Panc1 (cell line): ENCODE results near the gene PSME3. TPM values are rescaled to one million over a fixed set of nuclear protein-coding genes. Genes with fewer than 3 reads are reported as not detected.
A peak's percentile ranks its signal among the peaks of the same experiment; 100 is the strongest.

Experiments
- ATAC-seq: fragments of 200-7000 bp; cut with Tn5 transposase; 2 replicates; pipeline ENCODE4 v1.9.1; 2020; ENCODE audit warnings: mild to moderate bottlenecking, moderate library complexity
- BruUV-seq: library from RNA; stranded (reverse); fragments of 400-500 nt; replicated peaks from 2 replicates; lab custom pipeline; 2021; lab: Mats Ljungman, UMichigan
- CTCF ChIA-PET: fragments of 300-600 bp; sonication (Branson Sonifier 250); formaldehyde crosslinking; loops from one replicate; lab custom pipeline; 2022; ENCODE audit warnings: antibody characterized with exemption; lab: Charles Lee
- POLR2A ChIA-PET: fragments of 300-600 bp; sonication (Branson Sonifier 250); formaldehyde crosslinking; loops from one replicate; lab custom pipeline; 2022; ENCODE audit warnings: antibody characterized with exemption; lab: Charles Lee
- DNase-seq: peaks from one replicate; pipeline ENCODE4 v3.0.0-alpha.2; 2010; ENCODE audit warnings: low read depth, low spot score
- H3K27ac ChIP-seq: 2 replicates; pipeline ENCODE4 v1.5.1; 2011; ENCODE audit warnings: mild to moderate bottlenecking, low read length, inconsistent platforms
- H3K27me3 ChIP-seq: fragments of 200-500 bp; sonication (Bioruptor generic); 2 replicates; pipeline ENCODE4 v1.6.0; 2014; ENCODE audit warnings: low read length, inconsistent platforms; ENCODE audit not compliant: control insufficient read depth, insufficient read depth
- H3K36me3 ChIP-seq: fragments of 200-500 bp; sonication (Bioruptor generic); 2 replicates; pipeline ENCODE4 v1.5.1; 2014; ENCODE audit warnings: inconsistent platforms, mild to moderate bottlenecking, low read length, moderate library complexity; ENCODE audit not compliant: control insufficient read depth, insufficient read depth
- H3K4me1 ChIP-seq: 2 replicates; pipeline ENCODE4 v1.5.1; 2011; ENCODE audit warnings: inconsistent platforms, mild to moderate bottlenecking, low read length, moderate library complexity; ENCODE audit not compliant: control insufficient read depth, insufficient read depth
- H3K4me3 ChIP-seq, 2 experiments: 2 replicates each; pipeline ENCODE4 v1.5.1; 2011 to 2012; ENCODE audit warnings: low read depth in 2 of 2, low read length in 2 of 2, mild to moderate bottlenecking in 2 of 2, inconsistent platforms in 1 of 2, moderate library complexity in 1 of 2
- H3K9me3 ChIP-seq: fragments of 200-500 bp; sonication (Bioruptor generic); 2 replicates; pipeline ENCODE4 v1.5.1; 2014; ENCODE audit warnings: low read depth, mild to moderate bottlenecking, inconsistent platforms, low read length, moderate library complexity; ENCODE audit not compliant: control insufficient read depth, insufficient read depth
- CTCF ChIP-seq: fragments of 450-650 bp; IDR thresholded peaks from 2 replicates; pipeline ENCODE4 v1.5.1; 2017; ENCODE audit warnings: mild to moderate bottlenecking
- POLR2AphosphoS5 ChIP-seq: IDR thresholded peaks from 2 replicates; pipeline ENCODE4 v1.6.1; 2012; ENCODE audit warnings: mild to moderate bottlenecking, low read depth, low read length, moderate library complexity
- SIN3A ChIP-seq: IDR thresholded peaks from 2 replicates; pipeline ENCODE4 v1.6.1; 2012; ENCODE audit warnings: low read depth, mild to moderate bottlenecking, low read length, moderate library complexity, borderline replicate concordance; ENCODE audit not compliant: insufficient read depth
- TCF7L2 ChIP-seq: IDR thresholded peaks from 2 replicates; pipeline ENCODE4 v1.6.1; 2011; ENCODE audit warnings: mild to moderate bottlenecking, low read depth, low read length, inconsistent platforms
- in situ Hi-C: cut with HindIII; loops from 2 replicates; pipeline ENCODE4 v1.10.0; 2016; ENCODE audit warnings: low sequenced_read_pairs, low pct_unique_long_range_greater_than_20kb
- intact Hi-C: fragments of 100-400 bp; cut with micrococcal nuclease; formaldehyde crosslinking; loops from one replicate; pipeline ENCODE4 v1.10.0; 2022; ENCODE audit not compliant: unreplicated experiment
- total RNA-seq: library from RNA; stranded (reverse); gene quantifications from one replicate; pipeline ENCODE4 v1.2.1, GENCODE V29; 2021; ENCODE audit not compliant: unreplicated experiment
- TF ChIP-seq, protein P1 (sequence below), 2 experiments: IDR thresholded peaks; 2 replicates each; pipeline ENCODE4 v1.6.1; 2011 to 2012; ENCODE audit warnings: low read depth in 2 of 2, control low read depth in 1 of 2, low read length in 1 of 2, mild to moderate bottlenecking in 1 of 2, moderate library complexity in 1 of 2; ENCODE audit not compliant: insufficient read depth in 1 of 2

PSME3 gene
- total RNA-seq, 1 experiment from 2014 or later, result 110 TPM

- ChIA-PET POLR2A (interaction anchor here (0.5 kb wide), 1 partner anchor 11 kb away, joined by 7 read pairs; no protein-coding TSS in a partner anchor), CTCF (interaction anchor here (0.6 to 0.7 kb wide), 2 partner anchors 16 to 121 kb away, joined by 3 to 12 read pairs; no protein-coding TSS in a partner anchor)
- H3K36me3 ChIP-seq, result peaks cover 7% of the 10 kb centered on the region
- BruUV-seq, result no TSS peak
- DNase-seq (no peak), ATAC-seq (no peak)
- H3K9me3 ChIP-seq, result no peaks in the 10 kb centered on the region
- TF ChIP-seq SIN3A, result no peak
- no peak for TF ChIP-seq CTCF
- TF ChIP-seq TCF7L2, result no peak
- TF ChIP-seq POLR2AphosphoS5, result no peak
- TF ChIP-seq, protein P1, sequence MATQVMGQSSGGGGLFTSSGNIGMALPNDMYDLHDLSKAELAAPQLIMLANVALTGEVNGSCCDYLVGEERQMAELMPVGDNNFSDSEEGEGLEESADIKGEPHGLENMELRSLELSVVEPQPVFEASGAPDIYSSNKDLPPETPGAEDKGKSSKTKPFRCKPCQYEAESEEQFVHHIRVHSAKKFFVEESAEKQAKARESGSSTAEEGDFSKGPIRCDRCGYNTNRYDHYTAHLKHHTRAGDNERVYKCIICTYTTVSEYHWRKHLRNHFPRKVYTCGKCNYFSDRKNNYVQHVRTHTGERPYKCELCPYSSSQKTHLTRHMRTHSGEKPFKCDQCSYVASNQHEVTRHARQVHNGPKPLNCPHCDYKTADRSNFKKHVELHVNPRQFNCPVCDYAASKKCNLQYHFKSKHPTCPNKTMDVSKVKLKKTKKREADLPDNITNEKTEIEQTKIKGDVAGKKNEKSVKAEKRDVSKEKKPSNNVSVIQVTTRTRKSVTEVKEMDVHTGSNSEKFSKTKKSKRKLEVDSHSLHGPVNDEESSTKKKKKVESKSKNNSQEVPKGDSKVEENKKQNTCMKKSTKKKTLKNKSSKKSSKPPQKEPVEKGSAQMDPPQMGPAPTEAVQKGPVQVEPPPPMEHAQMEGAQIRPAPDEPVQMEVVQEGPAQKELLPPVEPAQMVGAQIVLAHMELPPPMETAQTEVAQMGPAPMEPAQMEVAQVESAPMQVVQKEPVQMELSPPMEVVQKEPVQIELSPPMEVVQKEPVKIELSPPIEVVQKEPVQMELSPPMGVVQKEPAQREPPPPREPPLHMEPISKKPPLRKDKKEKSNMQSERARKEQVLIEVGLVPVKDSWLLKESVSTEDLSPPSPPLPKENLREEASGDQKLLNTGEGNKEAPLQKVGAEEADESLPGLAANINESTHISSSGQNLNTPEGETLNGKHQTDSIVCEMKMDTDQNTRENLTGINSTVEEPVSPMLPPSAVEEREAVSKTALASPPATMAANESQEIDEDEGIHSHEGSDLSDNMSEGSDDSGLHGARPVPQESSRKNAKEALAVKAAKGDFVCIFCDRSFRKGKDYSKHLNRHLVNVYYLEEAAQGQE (IDR thresholded peaks at IDR 0.05; ENCODE audit: insufficient read depth in 1 of 2, low read depth in 2 of 2, low read length in 1 of 2), result no peak
- no peak overlapping the region for H3K4me3 ChIP-seq
- H3K27ac ChIP-seq, result no peak overlapping the region
- peaks cover 7% of the 10 kb centered on the region for H3K4me1 ChIP-seq
- in situ Hi-C loops, result no loop called here
- H3K27me3 ChIP-seq, result no peaks in the 10 kb centered on the region
- intact Hi-C loops, result no loop called here
Observed at GRCh38 chr17:42818379-42818778, 14.8 kb upstream of the PSME3 start.

DNA sequence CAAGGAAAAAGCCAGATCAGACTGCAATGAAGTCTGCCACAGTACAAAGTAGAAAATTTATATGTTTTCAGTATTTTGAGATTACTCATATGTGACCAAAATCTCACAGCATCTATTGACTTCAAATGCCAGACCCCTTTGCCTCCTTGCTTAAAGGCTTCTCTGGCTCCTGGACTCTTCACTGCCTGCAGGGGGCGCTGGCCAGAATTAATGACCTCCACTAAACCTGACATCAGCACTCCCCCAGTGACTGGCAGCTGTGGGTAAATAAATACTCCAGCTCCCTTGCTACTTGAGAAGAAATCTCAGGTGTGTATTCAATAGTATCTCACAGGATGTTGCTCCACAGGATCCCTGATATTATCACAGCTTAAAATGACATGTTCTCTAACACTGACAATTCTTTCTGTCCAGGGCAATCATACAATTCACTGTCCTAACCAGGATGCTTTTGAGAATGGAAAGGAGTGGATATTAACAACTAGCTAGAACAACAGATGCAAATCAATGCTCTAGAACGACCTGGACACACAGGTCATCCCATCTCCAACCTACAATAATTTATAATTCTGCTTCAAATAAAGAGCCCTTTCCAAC lies 13.2 kb upstream of the PSME3 start:
- intact Hi-C loops, result no loop called here
- Histone ChIP-seq H3K9me3 (no peaks in the 10 kb centered on the region), H3K27me3 (no peaks in the 10 kb centered on the region), H3K27ac (no peak overlapping the region), H3K36me3 (peaks cover 4% of the 10 kb centered on the region), H3K4me1 (peaks cover 7% of the 10 kb centered on the region), H3K4me3 (no peak overlapping the region)
- TF ChIP-seq CTCF, result peak; percentile 76
- TF ChIP-seq, protein P1 (IDR thresholded peaks at IDR 0.05; ENCODE audit: insufficient read depth in 1 of 2, low read depth in 2 of 2, low read length in 1 of 2), result no peak
- CTCF ChIA-PET, result no interaction called here
- in situ Hi-C loops, result no loop called here
- BruUV-seq, result no TSS peak
- POLR2A ChIA-PET, result no interaction called here
- ATAC-seq (no peak; the same call in 1 of the 2 replicates), DNase-seq (no peak)
